ENCODE results near the gene SYT15. TPM values are rescaled to one million over a fixed set of nuclear protein-coding genes. Genes with fewer than 3 reads are reported as not detected.
"Not testable (repeated sequence)": the region's sequence is repeated elsewhere in the genome, so short reads cannot be mapped to it uniquely, and the experiment has no call there.

Gene SYT15
- 1 to 10 TPM; 1.2 to 2.1 TPM for polyA plus RNA-seq

DNA sequence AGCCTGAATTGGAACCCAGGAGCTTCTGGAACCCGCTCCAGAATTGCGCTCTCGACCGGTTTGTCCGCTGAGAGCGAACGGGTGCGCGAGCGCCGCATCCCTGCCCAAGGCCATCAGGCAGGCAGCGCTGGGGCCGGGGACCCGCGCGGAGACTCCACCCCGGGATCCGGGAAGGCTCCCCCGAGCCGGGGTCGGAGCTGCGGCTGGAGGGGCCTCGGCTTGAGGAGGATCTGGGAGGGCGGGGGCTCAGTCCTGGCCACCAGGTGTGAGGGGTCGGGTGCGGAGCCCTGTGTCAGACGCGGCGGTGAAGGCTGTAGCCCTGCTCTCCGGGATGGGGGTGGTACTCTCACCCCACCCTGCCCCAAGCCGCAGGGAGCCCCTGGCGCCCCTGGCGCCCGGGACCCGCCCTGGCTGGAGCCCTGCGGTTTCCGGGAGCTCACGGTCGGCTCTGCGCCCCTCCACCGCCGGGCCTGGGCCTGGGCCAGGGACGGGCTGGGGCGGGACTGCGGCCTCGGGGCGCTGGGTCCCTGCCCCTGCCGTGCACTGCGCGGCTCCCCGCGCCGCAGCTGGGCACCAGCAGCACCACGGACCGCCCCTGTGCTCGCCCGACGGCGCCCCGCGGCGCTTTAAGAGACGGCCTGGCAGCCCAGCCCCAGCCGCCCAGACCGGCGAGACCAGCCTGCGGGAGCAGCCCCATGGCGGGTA lies at the start of gene SYT15:
TSS of gene SYT15 (plus strand) at position 655 of the 705 bp plus-strand sequence. CDS start at position 696, 41 bp downstream.
- not testable (repeated sequence) for H3K4me3 ChIP-seq (ENCODE audit: low read depth in 1 of 2, low read length in 2 of 2); H3K36me3 ChIP-seq (ENCODE audit: control insufficient read depth in 2 of 2, insufficient read depth in 2 of 2, low read length in 1 of 2); H3K4me1 ChIP-seq (ENCODE audit: control insufficient read depth in 2 of 2, insufficient read depth in 2 of 2, low read length in 1 of 2); H3K9me3 ChIP-seq (ENCODE audit: control insufficient read depth in 2 of 2, insufficient read depth in 1 of 2, low read depth in 1 of 2, low read length in 1 of 2); H3K27me3 ChIP-seq (ENCODE audit: control insufficient read depth in 1 of 2, insufficient read depth in 2 of 2, low read length in 2 of 2); H3K27ac ChIP-seq (ENCODE audit: low read depth in 2 of 2, low read length in 1 of 2)
- WGBS, 2 donors = 2 to 3% methylated on average over 11 to 50 of the region's 68 CpGs

DNA sequence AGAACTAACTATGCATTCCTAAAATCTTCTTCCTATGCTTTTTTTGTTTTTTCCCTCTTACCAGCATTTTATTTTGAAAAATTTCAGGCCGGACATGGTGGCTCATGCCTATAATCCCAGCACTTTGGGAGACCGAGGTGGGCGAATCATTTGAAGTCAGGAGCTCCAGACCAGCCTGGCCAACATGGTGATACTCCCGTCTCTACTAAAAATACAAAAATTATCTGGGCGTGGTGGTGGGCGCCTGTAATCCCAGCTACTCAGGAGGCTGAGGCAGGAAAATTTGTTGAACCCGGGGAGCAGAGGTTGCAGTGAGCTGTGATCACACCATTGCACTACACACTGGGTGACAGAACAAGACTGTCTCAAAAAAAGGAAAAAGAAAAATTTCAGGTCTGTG lies 49.2 kb upstream of the SYT15 start:
- not testable (repeated sequence) for H3K27ac ChIP-seq (ENCODE audit: low read depth in 2 of 2, low read length in 1 of 2); H3K27me3 ChIP-seq (ENCODE audit: control insufficient read depth in 1 of 2, insufficient read depth in 2 of 2, low read length in 2 of 2); H3K4me3 ChIP-seq (ENCODE audit: low read depth in 1 of 2, low read length in 2 of 2); H3K4me1 ChIP-seq (ENCODE audit: control insufficient read depth in 2 of 2, insufficient read depth in 2 of 2, low read length in 1 of 2); H3K9me3 ChIP-seq (ENCODE audit: control insufficient read depth in 2 of 2, insufficient read depth in 1 of 2, low read depth in 1 of 2, low read length in 1 of 2); H3K36me3 ChIP-seq (ENCODE audit: control insufficient read depth in 2 of 2, insufficient read depth in 2 of 2, low read length in 1 of 2)
- 86 to 87% methylated on average over 7 of the region's 7 CpGs for WGBS, 2 donors

DNA sequence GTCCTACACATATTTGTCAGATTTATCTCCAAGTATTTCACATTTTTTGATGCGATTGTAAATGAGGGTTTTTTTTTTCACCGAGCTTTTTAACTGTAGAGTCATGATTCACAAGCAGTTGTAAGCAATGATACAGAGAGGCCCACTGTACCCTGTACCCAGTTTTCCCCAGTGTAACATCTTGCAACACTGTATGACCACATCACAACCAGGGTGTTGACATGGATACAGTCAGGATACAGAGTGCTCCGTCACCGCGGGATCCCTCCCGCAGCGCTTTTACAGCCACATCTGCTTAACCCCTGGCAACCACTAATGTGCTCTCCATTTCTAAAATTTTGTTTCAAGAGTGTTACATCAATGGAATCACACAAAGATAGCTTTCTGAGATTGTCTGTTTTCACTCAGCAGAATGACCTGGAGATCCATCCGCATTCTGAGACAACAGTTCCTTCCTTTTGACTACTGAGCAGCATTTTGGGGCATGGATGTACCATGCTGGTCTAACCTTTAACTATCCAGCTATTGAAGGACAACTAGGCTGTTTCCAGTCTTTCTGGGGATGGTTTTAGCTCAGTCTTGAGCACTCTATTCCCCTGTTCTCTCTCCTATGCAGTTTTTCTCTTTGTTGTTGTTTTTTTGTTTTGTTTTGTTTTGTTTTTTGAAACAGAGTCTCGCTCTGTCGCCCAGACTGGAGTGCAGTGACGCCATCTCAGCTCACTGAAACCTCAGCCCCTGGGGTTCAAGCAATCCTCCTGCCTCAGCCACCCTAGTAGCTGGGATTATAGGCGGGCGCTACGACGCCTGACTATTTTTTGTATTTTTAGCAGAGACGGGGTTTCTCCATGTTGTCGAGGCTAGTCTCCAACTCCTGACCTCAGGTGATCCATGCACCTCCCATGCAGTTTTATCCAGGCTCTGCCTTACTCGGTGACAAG lies 48.4 kb upstream of the SYT15 start:
- WGBS, 2 donors = 89 to 90% methylated on average over 18 of the region's 18 CpGs

DNA sequence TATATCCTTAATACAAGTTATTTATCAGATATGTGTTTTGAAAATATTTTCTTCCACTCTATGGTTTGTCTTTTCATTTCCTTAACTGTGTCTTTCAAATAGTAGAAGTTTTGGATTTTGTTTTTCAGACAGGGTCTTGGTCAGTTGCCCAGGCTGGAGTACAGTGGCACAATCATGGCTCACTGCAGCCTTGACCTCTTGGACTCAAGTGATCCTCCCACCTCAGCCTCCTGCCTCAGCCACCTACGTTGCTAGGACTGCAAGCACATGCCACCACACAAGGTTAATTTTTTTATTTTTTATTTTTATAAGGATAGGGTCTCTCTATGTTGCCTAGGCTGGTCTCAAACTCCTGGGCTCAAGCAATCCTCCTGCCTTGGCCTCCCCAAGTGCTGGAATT lies 46.7 kb upstream of the SYT15 start:
- not testable (repeated sequence) for H3K4me3 ChIP-seq (ENCODE audit: low read depth in 1 of 2, low read length in 2 of 2); H3K9me3 ChIP-seq (ENCODE audit: control insufficient read depth in 2 of 2, insufficient read depth in 1 of 2, low read depth in 1 of 2, low read length in 1 of 2); H3K4me1 ChIP-seq (ENCODE audit: control insufficient read depth in 2 of 2, insufficient read depth in 2 of 2, low read length in 1 of 2); H3K27ac ChIP-seq (ENCODE audit: low read depth in 2 of 2, low read length in 1 of 2); H3K27me3 ChIP-seq (ENCODE audit: control insufficient read depth in 1 of 2, insufficient read depth in 2 of 2, low read length in 2 of 2); H3K36me3 ChIP-seq (ENCODE audit: control insufficient read depth in 2 of 2, insufficient read depth in 2 of 2, low read length in 1 of 2)
- 62 to 77% methylated on average over 1 of the region's 1 CpG for WGBS, 2 donors

More for the DNA sequence above, 48.4 kb upstream of the SYT15 start:
- Histone ChIP-seq H3K4me3 (ENCODE audit: low read depth in 1 of 2, low read length in 2 of 2) (no peak overlapping the region), H3K27me3 (ENCODE audit: control insufficient read depth in 1 of 2, insufficient read depth in 2 of 2, low read length in 2 of 2) (no peaks in the 10 kb centered on the region), H3K4me1 (ENCODE audit: control insufficient read depth in 2 of 2, insufficient read depth in 2 of 2, low read length in 1 of 2) (peaks cover 0 to 5% of the 10 kb centered on the region in 2 donors), H3K9me3 (ENCODE audit: control insufficient read depth in 2 of 2, insufficient read depth in 1 of 2, low read depth in 1 of 2, low read length in 1 of 2) (no peaks in the 10 kb centered on the region), H3K36me3 (ENCODE audit: control insufficient read depth in 2 of 2, insufficient read depth in 2 of 2, low read length in 1 of 2) (no peaks in the 10 kb centered on the region), H3K27ac (ENCODE audit: low read depth in 2 of 2, low read length in 1 of 2) (no peak overlapping the region)

DNA sequence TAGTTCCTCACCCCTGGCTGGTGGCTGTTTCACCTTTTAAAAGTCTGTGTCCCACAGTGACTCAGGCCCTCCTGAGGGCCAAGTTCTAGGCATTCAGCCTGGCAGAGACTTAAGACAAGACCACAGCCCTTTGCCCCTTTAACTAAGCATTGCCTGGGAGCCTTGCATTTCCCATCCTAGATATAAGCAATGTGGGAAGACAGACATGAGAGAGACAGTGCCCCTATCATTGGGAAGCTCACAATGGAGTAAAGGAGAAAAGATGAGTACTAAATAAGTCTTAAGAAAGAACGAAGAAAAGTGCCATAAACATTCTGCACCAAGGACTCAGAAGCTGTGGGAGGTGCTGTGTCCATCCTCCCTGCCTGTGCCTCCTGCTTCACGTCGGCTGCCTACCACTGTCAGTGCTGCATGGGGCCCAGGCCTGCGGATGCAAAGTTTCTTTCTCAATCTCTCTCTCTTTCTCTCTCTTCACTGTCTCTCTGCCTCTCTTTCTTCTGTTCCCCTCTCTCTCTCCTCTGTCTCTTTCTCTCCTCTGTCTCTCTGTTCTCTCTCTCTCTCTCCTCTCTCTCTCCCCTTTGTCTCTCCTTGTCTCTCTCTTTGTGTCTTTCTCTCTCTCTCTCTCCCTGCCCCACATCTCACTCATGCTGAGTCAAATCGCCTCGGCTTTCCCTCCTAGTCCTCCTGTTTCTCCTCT lies 44.0 kb upstream of the SYT15 start:
- no peaks in the 10 kb centered on the region for H3K36me3 ChIP-seq (ENCODE audit: control insufficient read depth in 2 of 2, insufficient read depth in 2 of 2, low read length in 1 of 2)
- WGBS, 2 donors = 88 to 89% methylated on average over 6 of the region's 6 CpGs
- H3K4me1 ChIP-seq (ENCODE audit: control insufficient read depth in 2 of 2, insufficient read depth in 2 of 2, low read length in 1 of 2) = no peaks in the 10 kb centered on the region
- no peaks in the 10 kb centered on the region for H3K27me3 ChIP-seq (ENCODE audit: control insufficient read depth in 1 of 2, insufficient read depth in 2 of 2, low read length in 2 of 2)
- no peak overlapping the region for H3K4me3 ChIP-seq (ENCODE audit: low read depth in 1 of 2, low read length in 2 of 2)
- H3K27ac ChIP-seq (ENCODE audit: low read depth in 2 of 2, low read length in 1 of 2) = no peak overlapping the region
- H3K9me3 ChIP-seq (ENCODE audit: control insufficient read depth in 2 of 2, insufficient read depth in 1 of 2, low read depth in 1 of 2, low read length in 1 of 2) = no peaks in the 10 kb centered on the region

DNA sequence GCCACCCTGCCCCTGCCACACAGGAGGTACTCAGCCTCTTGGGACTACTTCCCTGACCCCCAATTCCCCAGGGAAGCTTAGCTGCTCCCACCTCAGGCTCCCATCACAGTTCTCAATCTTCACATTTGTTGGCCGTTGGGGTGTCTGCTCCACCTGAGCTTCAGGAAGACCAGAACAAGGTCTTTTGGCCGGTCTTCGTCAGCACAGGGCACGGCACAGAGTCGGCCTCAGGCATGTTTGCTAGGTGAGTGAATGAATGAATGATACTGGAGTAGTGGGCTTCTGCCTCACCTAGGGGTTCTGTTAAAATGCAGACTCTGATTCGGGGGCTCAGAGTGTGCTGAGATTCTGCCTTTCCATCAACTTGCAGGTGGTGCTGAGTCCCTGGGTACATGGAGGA lies 42.8 kb upstream of the SYT15 start:
- Histone ChIP-seq H3K27ac (ENCODE audit: low read depth in 2 of 2, low read length in 1 of 2) (no peak overlapping the region), H3K4me3 (ENCODE audit: low read depth in 1 of 2, low read length in 2 of 2) (no peak overlapping the region), H3K4me1 (ENCODE audit: control insufficient read depth in 2 of 2, insufficient read depth in 2 of 2, low read length in 1 of 2) (peaks cover 0 to 4% of the 10 kb centered on the region in 2 donors), H3K36me3 (ENCODE audit: control insufficient read depth in 2 of 2, insufficient read depth in 2 of 2, low read length in 1 of 2) (no peaks in the 10 kb centered on the region), H3K9me3 (ENCODE audit: control insufficient read depth in 2 of 2, insufficient read depth in 1 of 2, low read depth in 1 of 2, low read length in 1 of 2) (no peaks in the 10 kb centered on the region), H3K27me3 (ENCODE audit: control insufficient read depth in 1 of 2, insufficient read depth in 2 of 2, low read length in 2 of 2) (no peaks in the 10 kb centered on the region)
- WGBS, 2 donors = 87 to 95% methylated on average over 6 of the region's 6 CpGs

DNA sequence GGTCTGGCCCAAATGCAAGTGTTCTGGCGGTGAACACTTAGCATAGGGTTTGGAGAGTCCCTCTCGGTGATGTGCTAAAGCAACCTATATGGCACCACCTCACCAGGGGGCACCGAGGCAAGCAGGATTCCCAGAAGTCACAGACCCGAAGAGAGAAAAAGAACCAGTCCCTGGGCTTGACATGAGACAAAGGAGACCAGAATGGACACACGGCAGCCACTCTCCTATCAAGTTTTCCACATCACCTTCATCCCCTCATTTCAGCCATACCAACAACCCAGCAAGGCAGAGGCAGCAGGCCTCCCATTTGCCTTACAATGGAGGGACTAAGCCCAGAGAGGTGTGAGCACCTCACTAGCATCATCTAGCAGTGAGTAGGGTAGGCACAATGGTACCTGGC lies 42.1 kb upstream of the SYT15 start:
- H3K4me3 ChIP-seq (ENCODE audit: low read depth in 1 of 2, low read length in 2 of 2) = no peak overlapping the region
- H3K27me3 ChIP-seq (ENCODE audit: control insufficient read depth in 1 of 2, insufficient read depth in 2 of 2, low read length in 2 of 2) = no peaks in the 10 kb centered on the region
- H3K36me3 ChIP-seq (ENCODE audit: control insufficient read depth in 2 of 2, insufficient read depth in 2 of 2, low read length in 1 of 2) = no peaks in the 10 kb centered on the region
- no peak overlapping the region for H3K27ac ChIP-seq (ENCODE audit: low read depth in 2 of 2, low read length in 1 of 2)
- H3K4me1 ChIP-seq (ENCODE audit: control insufficient read depth in 2 of 2, insufficient read depth in 2 of 2, low read length in 1 of 2) = peaks cover 0 to 7% of the 10 kb centered on the region in 2 donors
- H3K9me3 ChIP-seq (ENCODE audit: control insufficient read depth in 2 of 2, insufficient read depth in 1 of 2, low read depth in 1 of 2, low read length in 1 of 2) = no peaks in the 10 kb centered on the region
- WGBS, 2 donors = 85 to 91% methylated on average over 5 of the region's 5 CpGs

DNA sequence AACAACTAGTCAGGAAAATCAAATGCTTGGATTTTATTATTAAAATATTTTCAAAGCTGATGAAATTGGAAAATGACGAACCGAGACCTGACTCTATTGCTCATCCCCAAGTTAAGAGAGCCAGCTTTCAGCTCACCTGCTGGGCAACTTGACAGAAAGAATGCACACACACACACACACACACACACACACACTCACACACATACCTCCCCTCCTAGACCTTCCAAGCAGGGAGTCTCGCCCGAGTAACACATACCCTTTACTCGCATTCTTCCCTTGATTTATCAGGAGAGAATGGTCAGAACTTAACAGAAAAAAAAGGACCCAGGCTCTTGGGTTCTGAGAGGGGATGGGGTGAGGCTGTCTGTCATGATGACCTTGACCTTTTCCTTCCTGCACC lies 41.6 kb upstream of the SYT15 start:
- H3K9me3 ChIP-seq (ENCODE audit: control insufficient read depth in 2 of 2, insufficient read depth in 1 of 2, low read depth in 1 of 2, low read length in 1 of 2) = no peaks in the 10 kb centered on the region
- no peaks in the 10 kb centered on the region for H3K36me3 ChIP-seq (ENCODE audit: control insufficient read depth in 2 of 2, insufficient read depth in 2 of 2, low read length in 1 of 2)
- 80 to 82% methylated on average over 5 of the region's 5 CpGs for WGBS, 2 donors

DNA sequence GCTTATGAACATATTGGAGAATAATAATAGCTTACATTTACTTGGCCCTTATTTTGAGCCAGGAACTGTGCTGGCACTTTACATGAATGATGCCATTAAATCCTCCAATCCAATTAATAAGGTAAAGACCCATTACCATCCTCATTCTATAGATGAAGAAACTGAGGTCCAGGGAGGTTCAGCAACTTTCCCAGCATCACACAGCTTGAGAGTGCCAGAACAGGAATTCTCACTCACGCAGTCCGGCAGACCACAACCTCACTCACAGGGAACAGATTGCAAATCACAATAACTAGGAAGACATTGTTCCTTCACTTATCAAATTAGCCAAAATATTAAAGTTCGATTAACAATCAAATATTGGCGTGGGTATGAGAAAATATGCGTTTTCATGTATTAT lies 40.8 kb upstream of the SYT15 start:
- no peak overlapping the region for H3K27ac ChIP-seq (ENCODE audit: low read depth in 2 of 2, low read length in 1 of 2)
- H3K4me3 ChIP-seq (ENCODE audit: low read depth in 1 of 2, low read length in 2 of 2) = no peak overlapping the region
- no peaks in the 10 kb centered on the region for H3K9me3 ChIP-seq (ENCODE audit: control insufficient read depth in 2 of 2, insufficient read depth in 1 of 2, low read depth in 1 of 2, low read length in 1 of 2)
- 90 to 94% methylated on average over 5 of the region's 5 CpGs for WGBS, 2 donors
- H3K36me3 ChIP-seq (ENCODE audit: control insufficient read depth in 2 of 2, insufficient read depth in 2 of 2, low read length in 1 of 2) = no peaks in the 10 kb centered on the region
- H3K4me1 ChIP-seq (ENCODE audit: control insufficient read depth in 2 of 2, insufficient read depth in 2 of 2, low read length in 1 of 2) = peaks cover 3 to 9% of the 10 kb centered on the region in 2 donors
- no peaks in the 10 kb centered on the region for H3K27me3 ChIP-seq (ENCODE audit: control insufficient read depth in 1 of 2, insufficient read depth in 2 of 2, low read length in 2 of 2)

More for the DNA sequence above, 41.6 kb upstream of the SYT15 start:
- Histone ChIP-seq H3K4me1 (ENCODE audit: control insufficient read depth in 2 of 2, insufficient read depth in 2 of 2, low read length in 1 of 2) (peaks cover 3 to 9% of the 10 kb centered on the region in 2 donors), H3K27ac (ENCODE audit: low read depth in 2 of 2, low read length in 1 of 2) (no peak overlapping the region), H3K27me3 (ENCODE audit: control insufficient read depth in 1 of 2, insufficient read depth in 2 of 2, low read length in 2 of 2) (no peaks in the 10 kb centered on the region), H3K4me3 (ENCODE audit: low read depth in 1 of 2, low read length in 2 of 2) (no peak overlapping the region)

Measured in esophagus (tissue), 2 donors.